ENCODE data around the gene NMRK2.

DNA sequence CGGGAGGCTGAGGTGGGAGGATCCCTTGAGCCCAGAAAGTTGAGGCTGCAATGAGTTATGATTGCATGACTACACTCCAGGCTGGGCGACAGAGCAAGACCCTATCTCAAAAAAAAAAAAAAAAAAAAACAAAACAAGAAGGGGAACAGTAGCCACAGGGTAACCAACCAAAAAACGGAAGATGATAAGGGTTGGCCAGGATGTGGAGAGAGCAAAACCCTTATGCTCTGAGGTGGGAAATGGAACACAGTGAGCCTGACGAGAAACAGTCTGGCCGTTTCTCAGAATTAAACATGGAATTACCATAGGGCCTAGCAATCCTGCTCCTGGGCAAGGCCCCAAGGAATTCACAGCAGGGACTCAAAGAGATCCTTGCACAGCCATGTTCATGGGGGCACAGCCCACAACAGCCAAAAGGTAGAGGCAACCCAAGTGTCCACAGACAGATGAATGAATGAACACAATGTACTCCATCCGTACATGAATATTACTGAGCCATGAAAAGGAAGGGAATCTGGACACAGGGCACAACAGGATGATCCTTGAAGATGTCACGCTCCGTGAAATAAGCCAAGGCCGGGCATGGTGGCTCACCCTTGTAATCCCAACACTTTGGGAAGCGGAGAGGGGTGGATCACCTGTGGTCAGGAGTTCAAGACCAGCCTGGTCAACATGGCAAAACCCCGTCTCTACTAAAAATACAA, 11.3 kb downstream of the NMRK2 start:
- TF ChIP-seq, protein P1, sequence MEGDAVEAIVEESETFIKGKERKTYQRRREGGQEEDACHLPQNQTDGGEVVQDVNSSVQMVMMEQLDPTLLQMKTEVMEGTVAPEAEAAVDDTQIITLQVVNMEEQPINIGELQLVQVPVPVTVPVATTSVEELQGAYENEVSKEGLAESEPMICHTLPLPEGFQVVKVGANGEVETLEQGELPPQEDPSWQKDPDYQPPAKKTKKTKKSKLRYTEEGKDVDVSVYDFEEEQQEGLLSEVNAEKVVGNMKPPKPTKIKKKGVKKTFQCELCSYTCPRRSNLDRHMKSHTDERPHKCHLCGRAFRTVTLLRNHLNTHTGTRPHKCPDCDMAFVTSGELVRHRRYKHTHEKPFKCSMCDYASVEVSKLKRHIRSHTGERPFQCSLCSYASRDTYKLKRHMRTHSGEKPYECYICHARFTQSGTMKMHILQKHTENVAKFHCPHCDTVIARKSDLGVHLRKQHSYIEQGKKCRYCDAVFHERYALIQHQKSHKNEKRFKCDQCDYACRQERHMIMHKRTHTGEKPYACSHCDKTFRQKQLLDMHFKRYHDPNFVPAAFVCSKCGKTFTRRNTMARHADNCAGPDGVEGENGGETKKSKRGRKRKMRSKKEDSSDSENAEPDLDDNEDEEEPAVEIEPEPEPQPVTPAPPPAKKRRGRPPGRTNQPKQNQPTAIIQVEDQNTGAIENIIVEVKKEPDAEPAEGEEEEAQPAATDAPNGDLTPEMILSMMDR (conservative IDR thresholded peaks at IDR 0.05 in 1 of 2, IDR thresholded peaks at IDR 0.05 in 1 of 2; ENCODE audit: extremely low read depth in 1 of 2, insufficient read depth in 1 of 2, low read depth in 1 of 2, low read length in 2 of 2) = no peak
- no peak for TF ChIP-seq EZH2 (IDR thresholded peaks at IDR 0.05; ENCODE audit: borderline replicate concordance, low read length)
